Urinary bladder (tissue), 4 donors: ENCODE data around the gene BLID. TPM values are rescaled to one million over a fixed set of nuclear protein-coding genes. Genes with fewer than 3 reads are reported as not detected.

Experiments used
- DNase-seq: peaks from one replicate; pipeline ENCODE4 v3.0.0-alpha.2; 2015; ENCODE audit errors: extremely low spot score
- H3K27ac ChIP-seq: one replicate; pipeline ENCODE4 v1.5.1; 2013; ENCODE audit warnings: low read depth, mild to moderate bottlenecking, moderate library complexity
- H3K36me3 ChIP-seq: one replicate; pipeline ENCODE4 v1.6.1; 2013; ENCODE audit warnings: mild to moderate bottlenecking, moderate library complexity; ENCODE audit not compliant: insufficient read depth
- H3K4me1 ChIP-seq: one replicate; pipeline ENCODE4 v1.6.1; 2013; ENCODE audit warnings: mild to moderate bottlenecking, moderate library complexity; ENCODE audit not compliant: insufficient read depth
- H3K4me3 ChIP-seq: one replicate; pipeline ENCODE4 v1.5.1; 2013; ENCODE audit warnings: low read depth, low read length
- WGBS: extraction: QIAGEN DNeasy Blood & Tissue Kit; methylation state at CpG from one replicate; pipeline ENCODE4 v1.1.7; 2013; 5-methylcytosine and 5-hydroxymethylcytosine counted together
- polyA plus RNA-seq: library from polyadenylated mRNA; stranded (reverse); fragments of 200-250 nt; gene quantifications from one replicate; pipeline ENCODE4 v1.2.3, GENCODE V29; 2013
- total RNA-seq: library from RNA; depleted of rRNA; stranded (reverse); fragments of >200 nt; gene quantifications from one replicate; pipeline ENCODE4 v1.2.3, GENCODE V29; 2014
- donor health status: healthy with polysubstance abuse.
- donor health status: healthy.

BLID gene
- total and polyA plus RNA-seq, 2 donors: 15.6 TPM; not detected in 1

GRCh38 chr11:122153746-122154145 lies 37.7 kb upstream of the BLID start:
- 57% methylated on average over 2 of the region's 2 CpGs for WGBS
- H3K36me3 ChIP-seq: no peaks in the 10 kb centered on the region
- no peak overlapping the region for H3K27ac ChIP-seq
- DNase-seq: no peak
- no peaks in the 10 kb centered on the region for H3K4me1 ChIP-seq
- no peak overlapping the region for H3K4me3 ChIP-seq

- DNase-seq: no peak
- no peak overlapping the region for H3K4me3 ChIP-seq
- 36% methylated on average over 5 of the region's 5 CpGs for WGBS
- H3K36me3 ChIP-seq: no peaks in the 10 kb centered on the region
- no peaks in the 10 kb centered on the region for H3K4me1 ChIP-seq
- H3K27ac ChIP-seq: no peak overlapping the region
These were observed 34.5 kb upstream of the BLID start for GRCh38 chr11:122150216-122151124.

GRCh38 chr11:122149202-122149601 lies 33.2 kb upstream of the BLID start:
- Histone ChIP-seq H3K4me1 (no peaks in the 10 kb centered on the region), H3K27ac (no peak overlapping the region), H3K4me3 (no peak overlapping the region), H3K36me3 (no peaks in the 10 kb centered on the region)
- 39% methylated on average over 4 of the region's 4 CpGs for WGBS
- no peak for DNase-seq

GRCh38 chr11:122146475-122146874 lies 30.5 kb upstream of the BLID start:
- H3K27ac ChIP-seq: no peak overlapping the region
- no peak overlapping the region for H3K4me3 ChIP-seq
- DNase-seq: no peak
- WGBS: 87% methylated on average over 2 of the region's 2 CpGs
- no peaks in the 10 kb centered on the region for H3K36me3 ChIP-seq
- H3K4me1 ChIP-seq: no peaks in the 10 kb centered on the region

- H3K27ac ChIP-seq: no peak overlapping the region
- no peaks in the 10 kb centered on the region for H3K4me1 ChIP-seq
- no peak overlapping the region for H3K4me3 ChIP-seq
- no peaks in the 10 kb centered on the region for H3K36me3 ChIP-seq
- DNase-seq: no peak
These were observed 29.8 kb upstream of the BLID start for GRCh38 chr11:122145715-122146274.

- H3K4me1 ChIP-seq: no peaks in the 10 kb centered on the region
- 67% methylated on average over 3 of the region's 3 CpGs for WGBS
- no peak overlapping the region for H3K4me3 ChIP-seq
- DNase-seq: no peak
- no peak overlapping the region for H3K27ac ChIP-seq
- H3K36me3 ChIP-seq: no peaks in the 10 kb centered on the region
These were observed 28.7 kb upstream of the BLID start for GRCh38 chr11:122144752-122145151.

- WGBS: 55% methylated on average over 7 of the region's 7 CpGs
- DNase-seq: no peak
- no peaks in the 10 kb centered on the region for H3K4me1 ChIP-seq
- H3K4me3 ChIP-seq: no peak overlapping the region
- no peak overlapping the region for H3K27ac ChIP-seq
- no peaks in the 10 kb centered on the region for H3K36me3 ChIP-seq
These were observed 25.7 kb upstream of the BLID start for GRCh38 chr11:122141725-122142124.

- H3K36me3 ChIP-seq: no peaks in the 10 kb centered on the region
- 41% methylated on average over 2 of the region's 2 CpGs for WGBS
- no peak overlapping the region for H3K27ac ChIP-seq
- DNase-seq: no peak
- no peaks in the 10 kb centered on the region for H3K4me1 ChIP-seq
- H3K4me3 ChIP-seq: no peak overlapping the region
These were observed 24.5 kb upstream of the BLID start for GRCh38 chr11:122140500-122140899.

GRCh38 chr11:122139595-122139866 lies 23.5 kb upstream of the BLID start:
- Histone ChIP-seq H3K27ac (no peak overlapping the region), H3K36me3 (no peaks in the 10 kb centered on the region), H3K4me3 (no peak overlapping the region), H3K4me1 (no peaks in the 10 kb centered on the region)
- WGBS: 20% methylated on average over 1 of the region's 1 CpG
- DNase-seq: no peak

- 37% methylated on average over 5 of the region's 5 CpGs for WGBS
- Histone ChIP-seq H3K4me1 (no peaks in the 10 kb centered on the region), H3K36me3 (no peaks in the 10 kb centered on the region), H3K27ac (peak overlapping the region; percentile 18), H3K4me3 (no peak overlapping the region)
- DNase-seq: no peak
These were observed 23.0 kb upstream of the BLID start for GRCh38 chr11:122138744-122139594.

- Histone ChIP-seq H3K36me3 (no peaks in the 10 kb centered on the region), H3K27ac (no peak overlapping the region), H3K4me1 (no peaks in the 10 kb centered on the region), H3K4me3 (no peak overlapping the region)
- WGBS: 6% methylated on average over 2 of the region's 2 CpGs
- no peak for DNase-seq
These were observed 21.2 kb upstream of the BLID start for GRCh38 chr11:122137078-122137793.

- Histone ChIP-seq H3K4me3 (no peak overlapping the region), H3K27ac (no peak overlapping the region), H3K36me3 (no peaks in the 10 kb centered on the region), H3K4me1 (no peaks in the 10 kb centered on the region)
- DNase-seq: no peak
- 50% methylated on average over 2 of the region's 2 CpGs for WGBS
These were observed 15.1 kb upstream of the BLID start for GRCh38 chr11:122131126-122131525.

- H3K27ac ChIP-seq: no peak overlapping the region
- H3K4me3 ChIP-seq: no peak overlapping the region
- 75% methylated on average over 5 of the region's 5 CpGs for WGBS
- H3K4me1 ChIP-seq: no peaks in the 10 kb centered on the region
- no peak for DNase-seq
- H3K36me3 ChIP-seq: no peaks in the 10 kb centered on the region
These were observed 12.1 kb upstream of the BLID start for GRCh38 chr11:122128146-122128545.
